HS-5 (cell line): ENCODE data around the gene CT45A7.
"Not testable (repeated sequence)": the region's sequence is repeated elsewhere in the genome, so short reads cannot be mapped to it uniquely, and the experiment has no call there.

Experiments
- DNase-seq: peaks from one replicate; pipeline ENCODE4 v3.0.0-alpha.2; 2012; ENCODE audit warnings: low read depth

Gene CT45A7, protein sequence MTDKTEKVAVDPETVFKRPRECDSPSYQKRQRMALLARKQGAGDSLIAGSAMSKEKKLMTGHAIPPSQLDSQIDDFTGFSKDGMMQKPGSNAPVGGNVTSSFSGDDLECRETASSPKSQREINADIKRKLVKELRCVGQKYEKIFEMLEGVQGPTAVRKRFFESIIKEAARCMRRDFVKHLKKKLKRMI

DNA sequence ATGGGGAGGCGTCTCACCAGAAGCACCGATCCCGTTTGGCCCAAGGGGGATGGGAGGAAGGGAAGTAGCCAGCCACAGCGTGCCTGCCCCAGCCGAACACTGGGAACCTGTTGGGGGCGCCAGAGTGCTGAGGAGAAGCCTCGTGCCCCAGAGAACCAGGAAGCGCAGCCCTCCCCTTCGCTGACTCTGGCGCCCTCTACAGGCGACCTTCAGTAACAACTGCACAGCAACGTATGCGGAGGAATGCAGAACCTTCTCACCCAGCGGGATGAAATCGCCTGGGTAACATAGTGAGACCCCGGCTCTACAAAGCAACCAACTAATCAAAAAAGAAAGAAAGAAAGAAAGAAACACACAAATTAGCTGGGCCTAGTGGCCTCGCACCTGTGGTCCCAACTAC is at the start of gene CT45A7:
TSS of gene CT45A7 (minus strand) at position 101 of the 400 bp plus-strand sequence. CDS start 3,747 bp downstream, outside the sequence.
- DNase-seq, result not testable (repeated sequence)

DNA sequence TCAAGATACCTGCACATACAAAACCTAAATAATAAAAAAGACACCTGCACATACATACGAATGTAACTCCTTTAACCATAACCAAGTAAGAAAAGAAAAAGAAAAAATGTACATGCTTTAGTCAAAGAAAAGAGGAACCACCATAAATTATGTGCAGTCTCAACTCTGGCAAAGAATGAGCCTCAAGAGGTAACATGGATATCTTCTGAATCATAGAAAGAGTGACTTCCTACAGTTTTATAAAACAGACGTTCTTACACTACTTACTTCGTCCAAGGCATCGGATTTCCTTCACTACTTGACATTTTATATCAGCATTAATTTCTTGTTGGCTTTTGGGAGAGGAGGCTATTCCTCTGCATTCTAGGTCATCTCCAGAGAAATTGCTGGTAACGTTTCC is 45.7 kb upstream of the CT45A7 start:
- not testable (repeated sequence) for DNase-seq

DNA sequence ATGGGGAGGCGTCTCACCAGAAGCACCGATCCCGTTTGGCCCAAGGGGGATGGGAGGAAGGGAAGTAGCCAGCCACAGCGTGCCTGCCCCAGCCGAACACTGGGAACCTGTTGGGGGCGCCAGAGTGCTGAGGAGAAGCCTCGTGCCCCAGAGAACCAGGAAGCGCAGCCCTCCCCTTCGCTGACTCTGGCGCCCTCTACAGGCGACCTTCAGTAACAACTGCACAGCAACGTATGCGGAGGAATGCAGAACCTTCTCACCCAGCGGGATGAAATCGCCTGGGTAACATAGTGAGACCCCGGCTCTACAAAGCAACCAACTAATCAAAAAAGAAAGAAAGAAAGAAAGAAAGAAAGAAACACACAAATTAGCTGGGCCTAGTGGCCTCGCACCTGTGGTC is 34.6 kb upstream of the CT45A7 start, which contains the start of gene CT45A9:
TSS of gene CT45A9 (minus strand) at position 101 of the 400 bp plus-strand sequence. CDS start 3,751 bp downstream, outside the sequence.
- DNase-seq, result not testable (repeated sequence)

DNA sequence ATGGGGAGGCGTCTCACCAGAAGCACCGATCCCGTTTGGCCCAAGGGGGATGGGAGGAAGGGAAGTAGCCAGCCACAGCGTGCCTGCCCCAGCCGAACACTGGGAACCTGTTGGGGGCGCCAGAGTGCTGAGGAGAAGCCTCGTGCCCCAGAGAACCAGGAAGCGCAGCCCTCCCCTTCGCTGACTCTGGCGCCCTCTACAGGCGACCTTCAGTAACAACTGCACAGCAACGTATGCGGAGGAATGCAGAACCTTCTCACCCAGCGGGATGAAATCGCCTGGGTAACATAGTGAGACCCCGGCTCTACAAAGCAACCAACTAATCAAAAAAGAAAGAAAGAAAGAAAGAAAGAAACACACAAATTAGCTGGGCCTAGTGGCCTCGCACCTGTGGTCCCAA is 17.4 kb upstream of the CT45A7 start, which contains the start of gene CT45A8:
TSS of gene CT45A8 (minus strand) at position 101 of the 400 bp plus-strand sequence. CDS start 3,755 bp downstream, outside the sequence.
- not testable (repeated sequence) for DNase-seq

DNA sequence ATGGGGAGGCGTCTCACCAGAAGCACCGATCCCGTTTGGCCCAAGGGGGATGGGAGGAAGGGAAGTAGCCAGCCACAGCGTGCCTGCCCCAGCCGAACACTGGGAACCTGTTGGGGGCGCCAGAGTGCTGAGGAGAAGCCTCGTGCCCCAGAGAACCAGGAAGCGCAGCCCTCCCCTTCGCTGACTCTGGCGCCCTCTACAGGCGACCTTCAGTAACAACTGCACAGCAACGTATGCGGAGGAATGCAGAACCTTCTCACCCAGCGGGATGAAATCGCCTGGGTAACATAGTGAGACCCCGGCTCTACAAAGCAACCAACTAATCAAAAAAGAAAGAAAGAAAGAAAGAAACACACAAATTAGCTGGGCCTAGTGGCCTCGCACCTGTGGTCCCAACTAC is 17.2 kb downstream of the CT45A7 start, which contains the start of gene CT45A2:
TSS of gene CT45A2 (minus strand) at position 101 of the 400 bp plus-strand sequence. CDS start 3,747 bp downstream, outside the sequence.
- not testable (repeated sequence) for DNase-seq

DNA sequence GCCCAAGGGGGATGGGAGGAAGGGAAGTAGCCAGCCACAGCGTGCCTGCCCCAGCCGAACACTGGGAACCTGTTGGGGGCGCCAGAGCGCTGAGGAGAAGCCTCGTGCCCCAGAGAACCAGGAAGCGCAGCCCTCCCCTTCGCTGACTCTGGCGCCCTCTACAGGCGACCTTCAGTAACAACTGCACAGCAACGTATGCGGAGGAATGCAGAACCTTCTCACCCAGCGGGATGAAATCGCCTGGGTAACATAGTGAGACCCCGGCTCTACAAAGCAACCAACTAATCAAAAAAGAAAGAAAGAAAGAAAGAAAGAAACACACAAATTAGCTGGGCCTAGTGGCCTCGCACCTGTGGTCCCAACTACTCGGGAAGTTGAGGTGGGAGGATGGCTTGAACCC is 34.4 kb downstream of the CT45A7 start, which contains the start of gene CT45A6:
TSS of gene CT45A6 (minus strand) at position 101 of the 400 bp plus-strand sequence. CDS start 3,794 bp downstream, outside the sequence.
- DNase-seq, result not testable (repeated sequence)

DNA sequence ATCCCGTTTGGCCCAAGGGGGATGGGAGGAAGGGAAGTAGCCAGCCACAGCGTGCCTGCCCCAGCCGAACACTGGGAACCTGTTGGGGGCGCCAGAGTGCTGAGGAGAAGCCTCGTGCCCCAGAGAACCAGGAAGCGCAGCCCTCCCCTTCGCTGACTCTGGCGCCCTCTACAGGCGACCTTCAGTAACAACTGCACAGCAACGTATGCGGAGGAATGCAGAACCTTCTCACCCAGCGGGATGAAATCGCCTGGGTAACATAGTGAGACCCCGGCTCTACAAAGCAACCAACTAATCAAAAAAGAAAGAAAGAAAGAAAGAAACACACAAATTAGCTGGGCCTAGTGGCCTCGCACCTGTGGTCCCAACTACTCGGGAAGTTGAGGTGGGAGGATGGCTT is 51.7 kb downstream of the CT45A7 start, which contains the start of gene CT45A5:
TSS of gene CT45A5 (minus strand) at position 101 of the 400 bp plus-strand sequence. CDS start 3,774 bp downstream, outside the sequence.
- not testable (repeated sequence) for DNase-seq
